Testis (tissue), 3 donors: Measurements from ENCODE around the gene AP1M1. TPM values are rescaled to one million over a fixed set of nuclear protein-coding genes. Genes with fewer than 3 reads are reported as not detected.
A peak's percentile ranks its signal among the peaks of the same experiment; 100 is the strongest.

Experiments
- DNase-seq: peaks from one replicate; pipeline ENCODE4 v3.0.0-alpha.2; 2019
- H3K27ac ChIP-seq, 2 donors: fragments of 200-600 bp; sonication (generic); one replicate each; pipeline ENCODE4 v1.5.1; 2019
- H3K27me3 ChIP-seq: fragments of 200-600 bp; sonication (generic); one replicate; pipeline ENCODE4 v1.5.1; 2019
- H3K36me3 ChIP-seq: fragments of 200-600 bp; sonication (generic); one replicate; pipeline ENCODE4 v1.5.1; 2017; ENCODE audit warnings: low read depth; ENCODE audit errors: missing control alignments
- H3K4me1 ChIP-seq: fragments of 200-600 bp; sonication (generic); one replicate; pipeline ENCODE4 v1.5.1; 2019
- H3K4me3 ChIP-seq, 2 donors: fragments of 200-600 bp; sonication (generic); one replicate each; pipeline ENCODE4 v1.5.1; 2017 to 2019
- H3K9me3 ChIP-seq: fragments of 200-600 bp; sonication (generic); one replicate; pipeline ENCODE4 v1.5.1; 2017
- POLR2A ChIP-seq: fragments of 450-650 bp; IDR thresholded peaks from one replicate; pipeline ENCODE4 v1.6.1; 2017; ENCODE audit warnings: antibody characterized with exemption, mild to moderate bottlenecking, moderate library complexity
- WGBS, 2 donors: methylation state at CpG; one replicate each; pipeline ENCODE4 v1.1.5; 2018; 5-methylcytosine and 5-hydroxymethylcytosine counted together
- intact Hi-C: fragments of 100-400 bp; cut with DNase I; formaldehyde crosslinking; loops from one replicate; pipeline ENCODE4 v1.15.1; 2023; ENCODE audit warnings: low total_unique reads
- polyA plus RNA-seq: library from polyadenylated mRNA; stranded (reverse); fragments of 350-450 nt; fragmentation: Illumina TruSeq; extraction: RNeasy Lipid Tissue Mini Kit (QIAGEN cat#74804); gene quantifications from one replicate; pipeline ENCODE4 v1.2.3, GENCODE V29; 2014; ENCODE audit warnings: low read depth, low replicate concordance; ENCODE audit not compliant: insufficient read depth
- total RNA-seq, 2 donors: library from RNA; depleted of rRNA; stranded (reverse); fragments of >200 nt; gene quantifications; one replicate each; pipeline ENCODE4 v1.2.3, GENCODE V29; 2016
- TF ChIP-seq, protein P1 (sequence below), 3 experiments: fragments of 450-650 bp in 2 of 3; fragments of 200-600 bp in 1 of 3; sonication (generic) in 1 of 3; IDR thresholded peaks; one replicate each; pipeline ENCODE4 v1.5.1; 2016 to 2019; ENCODE audit warnings: antibody characterized with exemption in 3 of 3, mild to moderate bottlenecking in 2 of 3, moderate library complexity in 1 of 3

AP1M1 gene
- total and polyA plus RNA-seq, 3 donors from 2014 or later, result 134 to 172 (median 145) TPM

DNA sequence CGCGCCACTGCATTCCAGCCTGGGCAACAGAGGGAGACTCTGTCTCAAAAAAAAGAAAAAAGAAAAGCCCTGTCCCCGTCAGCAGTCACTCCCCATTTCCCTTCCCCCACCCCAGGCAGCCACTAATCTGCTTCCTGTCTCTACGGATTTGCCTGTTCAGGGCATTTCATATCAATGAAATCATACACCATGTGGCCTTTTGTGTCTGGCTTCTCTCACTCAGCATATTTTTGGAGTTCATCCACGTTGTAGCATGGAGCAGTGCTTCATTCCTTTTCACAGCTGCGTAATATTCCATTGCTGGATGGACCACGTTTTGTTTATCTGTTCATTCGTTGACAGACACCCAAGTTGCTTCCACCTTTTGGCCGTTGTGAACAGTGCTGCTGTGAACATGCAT, 90.8 kb downstream of the AP1M1 start:
- Histone ChIP-seq H3K27me3 (no peaks in the 10 kb centered on the region), H3K27ac (no peak overlapping the region), H3K4me3 (no peak overlapping the region), H3K9me3 (no peaks in the 10 kb centered on the region), H3K36me3 (no peaks in the 10 kb centered on the region), H3K4me1 (peaks cover 49% of the 10 kb centered on the region)
- intact Hi-C loops, result no loop called here
- TF ChIP-seq POLR2A, result no peak
- TF ChIP-seq, protein P1, sequence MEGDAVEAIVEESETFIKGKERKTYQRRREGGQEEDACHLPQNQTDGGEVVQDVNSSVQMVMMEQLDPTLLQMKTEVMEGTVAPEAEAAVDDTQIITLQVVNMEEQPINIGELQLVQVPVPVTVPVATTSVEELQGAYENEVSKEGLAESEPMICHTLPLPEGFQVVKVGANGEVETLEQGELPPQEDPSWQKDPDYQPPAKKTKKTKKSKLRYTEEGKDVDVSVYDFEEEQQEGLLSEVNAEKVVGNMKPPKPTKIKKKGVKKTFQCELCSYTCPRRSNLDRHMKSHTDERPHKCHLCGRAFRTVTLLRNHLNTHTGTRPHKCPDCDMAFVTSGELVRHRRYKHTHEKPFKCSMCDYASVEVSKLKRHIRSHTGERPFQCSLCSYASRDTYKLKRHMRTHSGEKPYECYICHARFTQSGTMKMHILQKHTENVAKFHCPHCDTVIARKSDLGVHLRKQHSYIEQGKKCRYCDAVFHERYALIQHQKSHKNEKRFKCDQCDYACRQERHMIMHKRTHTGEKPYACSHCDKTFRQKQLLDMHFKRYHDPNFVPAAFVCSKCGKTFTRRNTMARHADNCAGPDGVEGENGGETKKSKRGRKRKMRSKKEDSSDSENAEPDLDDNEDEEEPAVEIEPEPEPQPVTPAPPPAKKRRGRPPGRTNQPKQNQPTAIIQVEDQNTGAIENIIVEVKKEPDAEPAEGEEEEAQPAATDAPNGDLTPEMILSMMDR (IDR thresholded peaks at IDR 0.05), result no peak
- WGBS, 2 donors, result 69 to 89% methylated on average over 9 of the region's 9 CpGs
- no peak for DNase-seq

GRCh38 chr19:16289594-16289993, 91.9 kb downstream of the AP1M1 start:
- WGBS, 2 donors, result 86 to 91% methylated on average over 7 of the region's 7 CpGs
- H3K4me1 ChIP-seq, result peaks cover 46% of the 10 kb centered on the region

DNA sequence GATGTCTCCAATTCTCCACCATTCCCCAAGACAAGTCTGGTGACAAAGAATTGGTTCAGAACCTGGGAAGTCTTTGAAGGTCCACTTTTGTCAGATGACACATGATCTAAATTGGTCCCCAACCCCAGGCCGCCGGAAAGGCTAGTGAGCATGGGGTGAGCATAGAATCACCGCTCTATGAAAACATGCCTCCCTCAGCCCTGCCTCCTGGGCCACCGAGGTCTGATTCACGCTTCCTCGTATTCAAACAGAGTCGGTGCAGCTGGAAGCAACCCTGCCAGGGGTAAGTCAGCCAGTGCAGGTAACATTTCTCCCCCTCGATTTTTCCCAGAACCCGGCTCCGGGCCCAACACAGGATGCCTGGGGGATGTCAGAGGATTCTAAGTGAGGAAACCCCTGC, 93.0 kb downstream of the AP1M1 start:
- TF ChIP-seq POLR2A, result no peak
- TF ChIP-seq, protein P1 (IDR thresholded peaks at IDR 0.05), result no peak
- Histone ChIP-seq H3K27ac (peak overlapping the region; percentile 40 to 93), H3K36me3 (no peaks in the 10 kb centered on the region), H3K27me3 (no peaks in the 10 kb centered on the region), H3K4me1 (peaks cover 41% of the 10 kb centered on the region), H3K9me3 (no peaks in the 10 kb centered on the region), H3K4me3 (no peak overlapping the region)
- WGBS, 2 donors, result 90 to 91% methylated on average over 7 to 10 of the region's 10 CpGs
- no peak for DNase-seq
- intact Hi-C loops, result no loop called here

More at GRCh38 chr19:16289594-16289993, 91.9 kb downstream of the AP1M1 start:
- no peak for DNase-seq
- Histone ChIP-seq H3K27ac (peak overlapping the region in 1 of 2 donors; percentile 1), H3K27me3 (no peaks in the 10 kb centered on the region), H3K36me3 (no peaks in the 10 kb centered on the region), H3K9me3 (no peaks in the 10 kb centered on the region), H3K4me3 (no peak overlapping the region)
- TF ChIP-seq, protein P1 (IDR thresholded peaks at IDR 0.05), result no peak
- no peak for TF ChIP-seq POLR2A
- intact Hi-C loops, result no loop called here

DNA sequence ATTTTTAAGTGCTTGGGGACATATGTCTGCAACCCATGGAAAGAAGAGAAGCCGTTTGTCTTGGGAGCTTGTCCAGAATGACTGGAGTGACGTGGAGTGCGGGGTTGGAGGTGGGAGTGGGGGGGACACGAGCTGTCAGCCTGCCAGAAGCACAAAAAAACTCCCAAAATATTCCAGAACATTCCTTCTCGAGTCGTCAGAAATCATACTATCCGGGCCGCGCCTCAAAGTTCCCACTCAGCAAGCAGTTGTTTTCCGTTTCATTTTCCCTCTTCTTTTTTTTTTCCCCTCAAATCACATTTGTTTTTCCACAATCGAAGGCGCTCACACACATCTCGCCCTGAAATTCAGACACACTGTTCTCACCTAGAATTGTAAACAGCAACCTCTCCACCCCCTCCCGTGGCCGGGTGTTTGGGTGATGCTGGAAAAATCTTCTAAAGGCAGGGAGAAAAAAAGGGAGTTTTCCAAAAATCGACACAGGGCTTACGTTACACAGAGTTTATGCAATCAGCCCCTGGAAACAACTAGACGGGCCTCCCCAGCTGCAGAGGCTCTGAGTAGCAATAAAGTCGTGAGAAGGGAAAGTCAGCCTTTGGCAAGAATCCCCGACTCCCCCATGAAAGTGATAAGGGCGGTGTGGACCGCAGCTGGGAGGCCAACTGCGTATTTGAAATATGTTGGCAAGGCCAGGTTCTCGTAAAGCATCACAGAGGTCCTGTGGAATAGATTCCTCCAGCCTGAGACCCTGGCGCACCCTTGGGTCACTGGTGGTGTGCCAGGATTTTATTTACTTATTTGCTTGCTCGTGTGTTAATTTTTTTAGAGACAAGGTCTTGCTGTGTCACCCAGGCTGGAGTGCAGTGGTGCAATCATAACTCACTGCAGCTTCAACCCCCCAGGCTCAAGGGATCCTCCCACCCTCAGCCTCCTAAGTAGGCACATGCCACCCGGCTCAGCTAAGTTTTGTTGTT, 95.7 kb downstream of the AP1M1 start:
- Histone ChIP-seq H3K36me3 (no peaks in the 10 kb centered on the region), H3K9me3 (no peaks in the 10 kb centered on the region), H3K4me1 (peaks cover 20% of the 10 kb centered on the region), H3K27me3 (no peaks in the 10 kb centered on the region), H3K4me3 (no peak overlapping the region), H3K27ac (peak overlapping the region; percentile 87 to 93)
- DNase-seq, result peak; percentile 92
- TF ChIP-seq, protein P1 (IDR thresholded peaks at IDR 0.05), result no peak
- no peak for TF ChIP-seq POLR2A
- intact Hi-C loops, result no loop called here
- 13 to 28% methylated on average over 27 of the region's 27 CpGs for WGBS, 2 donors
